ENCODE measurements around the gene IGF1.
"Not testable (repeated sequence)": the region's sequence is repeated elsewhere in the genome, so short reads cannot be mapped to it uniquely, and the experiment has no call there.

The IGF1 gene

GRCh38 chr12:102459314-102459713 lies 21.0 kb downstream of the IGF1 start:
- no peak for DNase-seq

- no peak for DNase-seq
Observed at GRCh38 chr12:102454808-102455760, 25.3 kb downstream of the IGF1 start.

- no peak for DNase-seq
Observed at GRCh38 chr12:102454330-102454729, 26.0 kb downstream of the IGF1 start.

GRCh38 chr12:102452605-102453004 lies 27.8 kb downstream of the IGF1 start:
- no peak for DNase-seq

GRCh38 chr12:102449018-102449417 lies 31.3 kb downstream of the IGF1 start:
- not testable (repeated sequence) for DNase-seq

- DNase-seq, result not testable (repeated sequence)
Observed at GRCh38 chr12:102447426-102447825, 32.9 kb downstream of the IGF1 start.

GRCh38 chr12:102444707-102445106 lies 35.7 kb downstream of the IGF1 start:
- no peak for DNase-seq

- DNase-seq, result no peak
Observed at GRCh38 chr12:102444093-102444492, 36.3 kb downstream of the IGF1 start.

- no peak for DNase-seq
Observed at GRCh38 chr12:102441077-102441596, 39.2 kb downstream of the IGF1 start.

- no peak for DNase-seq
Observed at GRCh38 chr12:102439426-102440405, 40.6 kb downstream of the IGF1 start.

- DNase-seq, result no peak
Observed at GRCh38 chr12:102438827-102439210, 41.5 kb downstream of the IGF1 start.

- DNase-seq, result no peak
Observed at GRCh38 chr12:102438047-102438826, 42.1 kb downstream of the IGF1 start.

- no peak for DNase-seq
Observed at GRCh38 chr12:102437511-102437910, 42.9 kb downstream of the IGF1 start.

- DNase-seq, result no peak
Observed at GRCh38 chr12:102436867-102437266, 43.5 kb downstream of the IGF1 start.

- DNase-seq, result no peak
Observed at GRCh38 chr12:102435827-102436436, 44.4 kb downstream of the IGF1 start.

- no peak for DNase-seq
Observed at GRCh38 chr12:102433304-102433703, 47.1 kb downstream of the IGF1 start.

GRCh38 chr12:102430661-102431060 lies 49.7 kb downstream of the IGF1 start:
- no peak for DNase-seq

GRCh38 chr12:102429211-102430154 lies 50.9 kb downstream of the IGF1 start:
- DNase-seq, result no peak

- DNase-seq, result no peak
Observed at GRCh38 chr12:102427543-102427941, 52.8 kb downstream of the IGF1 start.
